ENCODE results near the gene SUSD1. TPM values are rescaled to one million over a fixed set of nuclear protein-coding genes. Genes with fewer than 3 reads are reported as not detected.

Gene SUSD1
- total RNA-seq, 1 donor from 2014 or later, result 16.6 TPM

DNA sequence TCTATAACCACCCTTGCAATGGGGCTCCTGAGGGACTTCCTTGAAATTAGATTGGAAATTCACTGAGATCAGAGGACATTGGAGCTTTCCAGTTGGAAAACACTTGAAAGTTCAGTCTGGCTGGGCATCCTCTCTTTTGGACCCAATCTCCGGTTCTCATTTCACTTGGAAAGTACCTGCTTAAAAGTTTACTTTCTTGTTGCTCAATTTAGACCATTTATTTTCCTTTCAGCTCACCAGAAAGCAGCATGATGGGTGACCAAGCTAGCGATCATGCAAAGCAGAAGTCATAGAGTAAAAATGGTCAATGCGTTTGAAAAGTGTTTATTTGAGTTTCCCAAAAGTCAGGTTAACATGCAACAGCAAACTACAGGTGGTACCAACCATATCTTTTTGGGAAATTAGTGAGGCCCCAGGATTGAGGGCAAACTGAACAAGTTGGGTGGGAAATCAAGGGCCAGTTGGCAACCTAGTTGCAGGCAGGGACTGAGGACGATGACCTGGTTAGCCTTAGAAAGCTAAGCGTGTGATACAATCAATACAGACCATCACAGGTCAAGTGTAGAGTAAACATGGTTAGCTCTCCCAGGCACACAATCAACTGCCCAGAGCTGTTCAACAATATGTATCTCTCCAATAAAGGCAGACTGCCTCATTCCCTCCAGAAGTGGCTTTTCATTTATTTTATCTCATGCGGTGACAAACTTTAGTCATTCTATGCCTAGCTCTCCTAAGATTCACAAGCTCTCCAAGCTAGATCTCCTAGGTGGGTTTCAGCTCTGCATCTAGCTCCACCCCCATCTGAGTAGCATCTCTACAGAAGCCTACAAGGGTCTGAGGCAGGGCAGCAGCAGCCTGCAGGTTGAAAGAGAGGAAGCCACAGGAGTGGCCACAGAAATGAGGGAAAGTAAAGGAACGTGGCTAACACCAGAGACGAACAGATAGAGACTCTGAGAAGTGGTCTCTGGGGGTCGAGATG lies 141.6 kb downstream of the SUSD1 start:
- FAIRE-seq, result no peak
- no peak for DNase-seq (ENCODE audit: low read depth)

DNA sequence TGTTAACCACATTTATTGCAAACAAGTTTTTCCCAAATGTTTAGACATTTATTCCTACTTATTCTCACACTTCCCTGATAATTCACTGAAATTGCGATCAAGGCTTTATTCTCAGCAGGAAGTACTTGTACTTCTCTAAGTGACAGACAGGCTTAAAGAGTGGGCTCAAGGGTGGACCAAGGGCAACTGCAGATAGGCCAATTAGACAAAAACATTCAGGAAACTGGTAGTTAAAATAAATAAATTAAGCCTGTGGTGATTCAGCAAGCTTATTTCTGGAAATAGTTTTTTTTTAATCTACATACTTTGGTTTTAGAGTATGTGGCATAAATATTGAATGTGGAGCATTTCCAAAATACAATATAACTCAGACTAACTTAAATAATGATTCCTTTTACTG lies 142.4 kb downstream of the SUSD1 start:
- Mint-ChIP-seq H3K27me3 (ENCODE audit: low read depth, unreplicated experiment) (no peaks in the 10 kb centered on the region), H3K27ac (ENCODE audit: unreplicated experiment) (no peak overlapping the region), H3K4me3 (ENCODE audit: unreplicated experiment) (no peak overlapping the region), H3K9me3 (ENCODE audit: unreplicated experiment) (no peaks in the 10 kb centered on the region), H3K4me1 (ENCODE audit: low read depth, unreplicated experiment) (peaks cover 48% of the 10 kb centered on the region), H3K36me3 (ENCODE audit: low read depth, unreplicated experiment) (no peaks in the 10 kb centered on the region)
- no peaks in the 10 kb centered on the region for H3K9me3 ChIP-seq (ENCODE audit: insufficient read depth, low read depth, low read length)
- H2AFZ ChIP-seq (ENCODE audit: low read depth, low read length), result no peak overlapping the region
- H4K20me1 ChIP-seq (ENCODE audit: insufficient read depth, low read length), result no peaks in the 10 kb centered on the region
- no peaks in the 10 kb centered on the region for H3K36me3 ChIP-seq (ENCODE audit: insufficient read depth, low read length)
- no peak overlapping the region for H3K4me3 ChIP-seq (ENCODE audit: insufficient read depth, low read depth, low read length)
- peak overlapping the region; percentile 51 for H3K4me2 ChIP-seq (ENCODE audit: low read length)
- peaks cover 47% of the 10 kb centered on the region for H3K4me1 ChIP-seq (ENCODE audit: insufficient read depth, low read length)
- H3K79me2 ChIP-seq (ENCODE audit: insufficient read depth, low read length), result no peaks in the 10 kb centered on the region
- TF ChIP-seq CTCF (IDR thresholded peaks at IDR 0.05; ENCODE audit: insufficient read depth, low read depth, low read length) (no peak), EZH2 (IDR thresholded peaks at IDR 0.05; ENCODE audit: insufficient read depth, low read length) (no peak)
- peak overlapping the region; percentile 63 for H3K27ac ChIP-seq (ENCODE audit: low read depth, low read length)
- no peaks in the 10 kb centered on the region for H3K27me3 ChIP-seq (ENCODE audit: insufficient read depth, low read length)
- DNase-seq (ENCODE audit: low read depth) (peak; percentile 69), FAIRE-seq (no peak)
- no peak overlapping the region for H3K9ac ChIP-seq (ENCODE audit: low read length)

More for the DNA sequence above, 141.6 kb downstream of the SUSD1 start:
- Histone ChIP-seq H3K27me3 (ENCODE audit: insufficient read depth, low read length) (no peaks in the 10 kb centered on the region), H3K36me3 (ENCODE audit: insufficient read depth, low read length) (no peaks in the 10 kb centered on the region), H3K79me2 (ENCODE audit: insufficient read depth, low read length) (no peaks in the 10 kb centered on the region), H3K4me2 (ENCODE audit: low read length) (peak overlapping the region; percentile 51), H3K9ac (ENCODE audit: low read length) (peak overlapping the region; percentile 6), H3K9me3 (ENCODE audit: insufficient read depth, low read depth, low read length) (no peaks in the 10 kb centered on the region), H2AFZ (ENCODE audit: low read depth, low read length) (no peak overlapping the region), H3K4me1 (ENCODE audit: insufficient read depth, low read length) (peaks cover 52% of the 10 kb centered on the region), H3K4me3 (ENCODE audit: insufficient read depth, low read depth, low read length) (no peak overlapping the region), H3K27ac (ENCODE audit: low read depth, low read length) (peak overlapping the region; percentile 63), H4K20me1 (ENCODE audit: insufficient read depth, low read length) (no peaks in the 10 kb centered on the region)
- Mint-ChIP-seq H3K9me3 (ENCODE audit: unreplicated experiment) (no peaks in the 10 kb centered on the region), H3K4me3 (ENCODE audit: unreplicated experiment) (peak overlapping the region; percentile 42), H3K27me3 (ENCODE audit: low read depth, unreplicated experiment) (no peaks in the 10 kb centered on the region), H3K27ac (ENCODE audit: unreplicated experiment) (no peak overlapping the region), H3K36me3 (ENCODE audit: low read depth, unreplicated experiment) (no peaks in the 10 kb centered on the region), H3K4me1 (ENCODE audit: low read depth, unreplicated experiment) (peaks cover 53% of the 10 kb centered on the region)
- TF ChIP-seq CTCF (IDR thresholded peaks at IDR 0.05; ENCODE audit: insufficient read depth, low read depth, low read length) (no peak), EZH2 (IDR thresholded peaks at IDR 0.05; ENCODE audit: insufficient read depth, low read length) (no peak)

DNA sequence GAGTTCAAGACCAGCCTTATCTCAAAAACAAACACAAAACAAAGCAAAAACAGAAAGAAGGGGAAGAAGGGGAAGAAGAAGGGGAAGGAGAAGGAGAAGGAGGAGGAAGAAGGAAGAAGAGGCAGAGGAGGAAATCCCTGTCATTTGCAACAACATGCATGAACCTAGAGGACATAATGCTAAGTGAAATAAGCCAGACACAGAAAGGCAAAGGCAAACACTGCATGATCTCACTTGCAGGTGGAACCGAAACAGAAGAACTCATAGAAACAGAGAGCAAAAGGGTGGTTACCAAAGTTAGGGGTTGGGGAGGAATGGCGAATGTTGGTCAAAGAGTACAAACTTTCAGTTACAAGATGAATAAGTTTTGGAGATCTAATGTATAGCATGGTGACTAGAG lies 143.1 kb downstream of the SUSD1 start:
- Mint-ChIP-seq H3K4me1 (ENCODE audit: low read depth, unreplicated experiment) (peaks cover 42% of the 10 kb centered on the region), H3K27me3 (ENCODE audit: low read depth, unreplicated experiment) (no peaks in the 10 kb centered on the region)
- no peak for FAIRE-seq

More for the DNA sequence above, 143.1 kb downstream of the SUSD1 start:
- no peak overlapping the region for H2AFZ ChIP-seq (ENCODE audit: low read depth, low read length)
- Mint-ChIP-seq H3K4me3 (ENCODE audit: unreplicated experiment) (no peak overlapping the region), H3K9me3 (ENCODE audit: unreplicated experiment) (no peaks in the 10 kb centered on the region), H3K27ac (ENCODE audit: unreplicated experiment) (no peak overlapping the region), H3K36me3 (ENCODE audit: low read depth, unreplicated experiment) (no peaks in the 10 kb centered on the region)
- H3K9ac ChIP-seq (ENCODE audit: low read length), result no peak overlapping the region
- no peaks in the 10 kb centered on the region for H3K36me3 ChIP-seq (ENCODE audit: insufficient read depth, low read length)
- H3K27me3 ChIP-seq (ENCODE audit: insufficient read depth, low read length), result no peaks in the 10 kb centered on the region
- H3K4me1 ChIP-seq (ENCODE audit: insufficient read depth, low read length), result peaks cover 39% of the 10 kb centered on the region
- DNase-seq (ENCODE audit: low read depth), result no peak
- H3K27ac ChIP-seq (ENCODE audit: low read depth, low read length), result no peak overlapping the region
- TF ChIP-seq EZH2 (IDR thresholded peaks at IDR 0.05; ENCODE audit: insufficient read depth, low read length) (no peak), CTCF (IDR thresholded peaks at IDR 0.05; ENCODE audit: insufficient read depth, low read depth, low read length) (no peak)
- no peak overlapping the region for H3K4me2 ChIP-seq (ENCODE audit: low read length)
- no peaks in the 10 kb centered on the region for H4K20me1 ChIP-seq (ENCODE audit: insufficient read depth, low read length)
- H3K79me2 ChIP-seq (ENCODE audit: insufficient read depth, low read length), result no peaks in the 10 kb centered on the region
- H3K4me3 ChIP-seq (ENCODE audit: insufficient read depth, low read depth, low read length), result no peak overlapping the region
- no peaks in the 10 kb centered on the region for H3K9me3 ChIP-seq (ENCODE audit: insufficient read depth, low read depth, low read length)
